ENCODE data around the gene YOD1.

Gene YOD1

DNA sequence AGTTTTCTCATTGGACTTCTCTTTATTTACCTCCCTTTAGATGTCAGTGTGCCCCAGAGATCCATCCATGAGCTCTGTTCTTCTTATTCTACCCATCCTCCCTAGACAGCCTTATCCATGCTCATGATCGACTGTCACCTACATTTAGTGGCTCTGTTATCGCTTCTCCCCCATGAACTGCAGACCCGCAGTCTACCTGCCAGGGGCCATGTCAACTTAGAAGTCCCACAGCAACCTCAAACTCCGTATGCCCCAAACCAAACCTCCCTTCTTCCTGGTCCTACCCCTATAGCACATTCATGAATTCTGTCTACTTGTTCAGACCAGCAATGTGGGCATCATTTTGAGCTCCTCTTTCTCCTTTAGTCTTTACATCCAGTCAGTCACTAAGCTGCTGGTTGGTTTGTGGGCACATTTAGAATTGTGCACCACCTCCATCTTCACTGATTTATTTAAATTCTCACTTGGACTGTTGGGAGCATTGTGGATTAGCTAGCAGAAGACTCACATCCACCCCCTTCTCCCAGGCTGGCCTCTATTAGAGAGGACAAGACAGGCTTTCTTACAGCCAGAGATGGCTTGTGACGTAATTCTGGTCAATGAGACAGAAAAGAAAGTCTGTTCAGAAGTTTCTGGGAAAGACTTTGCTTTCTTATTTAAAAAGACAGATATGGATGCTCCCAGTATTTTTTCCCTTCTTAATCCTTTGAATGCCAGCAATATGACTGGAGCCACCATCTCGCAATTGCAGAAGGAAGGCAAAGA is 37.5 kb downstream of the YOD1 start:
- no peak overlapping the region for H3K27ac Mint-ChIP-seq
- TF ChIP-seq, protein P1, sequence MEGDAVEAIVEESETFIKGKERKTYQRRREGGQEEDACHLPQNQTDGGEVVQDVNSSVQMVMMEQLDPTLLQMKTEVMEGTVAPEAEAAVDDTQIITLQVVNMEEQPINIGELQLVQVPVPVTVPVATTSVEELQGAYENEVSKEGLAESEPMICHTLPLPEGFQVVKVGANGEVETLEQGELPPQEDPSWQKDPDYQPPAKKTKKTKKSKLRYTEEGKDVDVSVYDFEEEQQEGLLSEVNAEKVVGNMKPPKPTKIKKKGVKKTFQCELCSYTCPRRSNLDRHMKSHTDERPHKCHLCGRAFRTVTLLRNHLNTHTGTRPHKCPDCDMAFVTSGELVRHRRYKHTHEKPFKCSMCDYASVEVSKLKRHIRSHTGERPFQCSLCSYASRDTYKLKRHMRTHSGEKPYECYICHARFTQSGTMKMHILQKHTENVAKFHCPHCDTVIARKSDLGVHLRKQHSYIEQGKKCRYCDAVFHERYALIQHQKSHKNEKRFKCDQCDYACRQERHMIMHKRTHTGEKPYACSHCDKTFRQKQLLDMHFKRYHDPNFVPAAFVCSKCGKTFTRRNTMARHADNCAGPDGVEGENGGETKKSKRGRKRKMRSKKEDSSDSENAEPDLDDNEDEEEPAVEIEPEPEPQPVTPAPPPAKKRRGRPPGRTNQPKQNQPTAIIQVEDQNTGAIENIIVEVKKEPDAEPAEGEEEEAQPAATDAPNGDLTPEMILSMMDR (IDR thresholded peaks at IDR 0.05): no peak
- no peak for DNase-seq
- H3K4me3 Mint-ChIP-seq: no peak overlapping the region
- H3K9me3 Mint-ChIP-seq: no peaks in the 10 kb centered on the region
- H3K36me3 Mint-ChIP-seq (ENCODE audit: low read depth): no peaks in the 10 kb centered on the region
- H3K4me1 Mint-ChIP-seq: no peaks in the 10 kb centered on the region
- peaks cover 52% of the 10 kb centered on the region for H3K27me3 Mint-ChIP-seq (ENCODE audit: low read depth, poor library complexity)

DNA sequence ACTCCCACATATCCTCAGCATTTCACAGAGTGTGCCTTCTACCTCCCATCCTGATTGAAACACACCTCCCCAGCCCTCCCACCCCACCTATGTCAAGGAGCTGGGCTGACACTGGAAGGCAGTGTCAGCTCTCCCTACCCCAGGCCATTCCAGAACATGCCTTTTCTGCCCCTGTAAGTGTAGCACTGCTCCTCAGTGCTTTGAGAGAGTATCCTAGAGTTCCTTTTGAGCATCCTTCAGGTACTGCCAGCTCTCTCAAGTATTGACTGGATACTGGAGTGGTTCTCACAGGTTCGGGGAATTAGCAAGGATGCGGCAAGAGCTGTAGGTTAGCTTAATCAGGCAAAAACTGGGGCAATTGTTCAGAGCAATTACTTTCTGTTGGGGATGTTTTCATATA is 40.3 kb downstream of the YOD1 start:
- TF ChIP-seq, protein P1 (IDR thresholded peaks at IDR 0.05): no peak
- Mint-ChIP-seq H3K27ac (no peak overlapping the region), H3K36me3 (ENCODE audit: low read depth) (no peaks in the 10 kb centered on the region), H3K27me3 (ENCODE audit: low read depth, poor library complexity) (peaks cover 48% of the 10 kb centered on the region), H3K4me3 (no peak overlapping the region), H3K9me3 (no peaks in the 10 kb centered on the region), H3K4me1 (no peaks in the 10 kb centered on the region)
- no peak for DNase-seq

DNA sequence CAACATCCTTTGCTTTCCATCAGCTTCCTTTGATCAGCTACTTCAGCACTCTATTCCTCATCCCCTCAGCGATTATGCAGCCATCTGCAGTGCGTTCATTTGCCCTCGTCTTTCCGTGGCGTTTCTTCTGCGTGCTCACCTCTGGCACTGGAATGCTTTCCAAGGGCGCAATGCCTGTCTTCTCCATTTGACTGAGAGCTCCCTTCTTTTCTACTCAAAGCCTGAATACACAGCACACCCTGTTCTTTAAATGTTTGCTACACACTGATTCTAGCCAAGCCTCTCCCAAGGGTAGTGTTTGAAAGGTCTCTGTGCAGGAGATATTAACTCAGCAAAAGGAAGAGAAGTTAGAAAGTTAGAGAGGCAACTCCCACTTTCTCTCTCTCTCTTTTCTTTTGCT is 41.1 kb downstream of the YOD1 start:
- no peaks in the 10 kb centered on the region for H3K4me1 Mint-ChIP-seq
- peaks cover 47% of the 10 kb centered on the region for H3K27me3 Mint-ChIP-seq (ENCODE audit: low read depth, poor library complexity)
- H3K4me3 Mint-ChIP-seq: no peak overlapping the region
- H3K36me3 Mint-ChIP-seq (ENCODE audit: low read depth): no peaks in the 10 kb centered on the region
- H3K27ac Mint-ChIP-seq: no peak overlapping the region
- H3K9me3 Mint-ChIP-seq: no peaks in the 10 kb centered on the region
- TF ChIP-seq, protein P1 (IDR thresholded peaks at IDR 0.05): no peak
- no peak for DNase-seq

DNA sequence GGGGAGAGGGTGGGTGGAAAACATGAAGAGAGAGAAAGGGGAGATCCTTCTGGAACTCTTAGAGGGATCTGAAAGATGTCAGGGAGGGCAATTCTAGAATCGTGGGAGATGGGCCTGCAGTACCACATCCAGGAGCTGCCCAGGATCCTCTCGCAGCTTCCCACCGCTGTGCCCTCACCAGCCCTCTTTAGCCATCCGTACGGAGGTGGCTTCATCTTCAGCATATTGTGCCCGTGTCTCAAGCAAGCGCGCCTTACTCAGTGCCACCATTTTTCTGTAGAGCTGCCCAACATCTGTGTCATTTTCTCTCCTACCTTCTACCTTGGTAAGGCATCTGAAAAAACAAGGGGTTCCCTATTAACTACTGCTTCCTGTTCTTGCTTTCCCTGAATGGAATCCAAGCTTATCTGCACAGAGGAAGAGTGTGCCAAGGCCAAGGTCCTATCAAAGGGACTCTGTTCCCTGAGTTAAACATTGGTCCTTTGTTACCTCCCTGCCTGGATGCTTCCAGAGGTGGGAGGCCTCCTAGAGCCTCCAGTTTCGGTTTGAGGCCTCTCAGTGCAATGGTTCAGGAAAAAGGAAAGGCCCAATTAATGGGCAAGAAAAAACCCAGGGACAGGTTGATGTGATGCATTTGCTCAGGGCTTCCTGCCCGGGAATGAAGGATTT is 41.7 kb downstream of the YOD1 start:
- no peak overlapping the region for H3K27ac Mint-ChIP-seq
- no peaks in the 10 kb centered on the region for H3K4me1 Mint-ChIP-seq
- DNase-seq: no peak
- no peaks in the 10 kb centered on the region for H3K36me3 Mint-ChIP-seq (ENCODE audit: low read depth)
- H3K4me3 Mint-ChIP-seq: no peak overlapping the region
- TF ChIP-seq, protein P1 (IDR thresholded peaks at IDR 0.05): no peak
- H3K9me3 Mint-ChIP-seq: no peaks in the 10 kb centered on the region
- peaks cover 41% of the 10 kb centered on the region for H3K27me3 Mint-ChIP-seq (ENCODE audit: low read depth, poor library complexity)

DNA sequence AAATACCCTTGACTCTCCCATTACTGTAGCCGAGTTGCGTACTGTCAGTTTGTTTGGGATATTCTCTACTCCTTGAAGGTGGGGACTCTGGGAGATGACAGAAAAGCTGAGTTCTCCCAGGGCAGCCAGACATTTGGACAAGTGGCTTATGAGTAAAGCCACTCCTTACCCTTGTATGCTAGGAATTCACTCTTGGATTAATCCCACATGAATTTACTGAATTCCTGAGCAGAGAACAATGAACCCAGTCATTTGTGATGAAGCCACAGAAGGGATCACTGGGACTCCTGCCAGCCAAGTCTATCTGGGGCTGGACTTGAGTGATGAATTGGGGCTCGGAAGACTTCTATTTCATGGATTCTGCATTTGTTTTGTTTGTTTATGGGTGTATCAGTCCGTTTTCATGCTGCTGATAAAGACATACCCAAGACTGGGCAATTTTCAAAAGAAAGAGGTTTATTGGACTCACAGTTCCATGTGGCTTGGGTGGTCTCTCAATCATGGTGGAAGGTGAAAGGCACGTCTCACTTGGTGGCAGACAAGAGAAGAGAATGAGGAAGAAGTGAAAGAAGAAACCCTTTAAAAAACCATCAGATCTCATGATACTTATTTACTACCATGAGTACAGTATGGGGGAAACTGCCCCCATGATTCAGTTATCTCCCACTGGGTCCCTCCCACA is 43.5 kb downstream of the YOD1 start:
- H3K27me3 Mint-ChIP-seq (ENCODE audit: low read depth, poor library complexity): peaks cover 32% of the 10 kb centered on the region
- H3K4me3 Mint-ChIP-seq: no peak overlapping the region
- H3K4me1 Mint-ChIP-seq: peaks cover 5% of the 10 kb centered on the region
- TF ChIP-seq, protein P1 (IDR thresholded peaks at IDR 0.05): no peak
- no peaks in the 10 kb centered on the region for H3K36me3 Mint-ChIP-seq (ENCODE audit: low read depth)
- DNase-seq: no peak
- H3K9me3 Mint-ChIP-seq: no peaks in the 10 kb centered on the region
- H3K27ac Mint-ChIP-seq: no peak overlapping the region
